ENCODE measurements around the gene SEMA3E.

Gene SEMA3E

DNA sequence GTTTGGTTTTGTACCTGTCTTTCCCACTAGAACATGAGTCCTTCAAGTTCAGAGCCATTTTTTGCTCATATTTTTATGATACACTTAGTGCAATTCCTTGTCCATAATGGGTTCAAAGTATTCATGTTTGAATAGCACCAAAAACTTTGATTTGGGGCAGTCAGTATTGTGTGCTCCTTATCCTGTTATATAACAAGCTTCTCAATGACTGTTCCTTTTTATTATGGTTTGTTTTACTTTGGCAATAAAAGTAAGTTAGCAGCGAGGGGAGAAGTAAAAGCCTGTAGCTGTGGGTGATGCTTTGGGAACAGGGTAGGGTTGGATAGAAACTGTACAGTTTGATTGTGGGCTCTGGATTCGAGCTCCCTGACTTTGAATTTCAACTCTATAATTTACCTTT lies 311.9 kb downstream of the SEMA3E start:
- DNase-seq: no peak

DNA sequence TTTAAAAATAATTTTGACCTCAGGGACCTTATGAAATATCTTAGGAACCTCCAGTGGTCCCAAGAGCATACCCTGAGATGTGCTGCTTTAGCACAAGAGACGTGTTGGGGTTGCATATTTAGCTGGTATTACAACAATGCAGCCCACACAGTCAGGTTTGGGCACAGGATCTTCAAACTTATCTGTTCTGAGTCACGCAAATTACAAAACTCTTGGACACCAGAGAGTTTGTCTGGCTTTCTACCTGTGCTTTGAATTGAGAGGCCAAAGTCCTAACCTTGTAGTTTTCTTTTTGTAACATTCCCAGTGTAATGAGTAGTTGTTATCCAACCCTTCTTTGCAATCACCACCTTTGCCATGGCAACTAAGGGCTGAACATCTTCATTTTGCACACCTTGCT lies 322.7 kb downstream of the SEMA3E start:
- DNase-seq: no peak

DNA sequence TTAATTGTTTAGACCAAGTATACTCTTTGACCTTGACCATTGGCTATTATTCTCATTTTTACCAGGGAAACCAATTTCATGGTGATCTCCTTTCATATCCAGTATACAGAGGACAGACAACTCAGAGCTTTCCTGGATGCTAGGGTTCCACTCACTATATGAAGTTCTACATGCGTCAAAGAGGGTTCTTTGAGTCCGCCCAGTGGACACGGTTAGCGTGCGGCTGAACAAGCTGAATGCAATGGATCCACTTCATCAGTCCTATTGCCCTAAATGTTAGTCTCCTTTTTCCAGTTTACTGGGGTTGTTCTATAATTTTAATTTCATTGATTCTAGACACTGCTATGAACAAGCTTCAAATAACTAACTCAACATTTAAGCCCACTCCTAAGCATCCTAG lies 323.9 kb downstream of the SEMA3E start:
- DNase-seq: no peak

DNA sequence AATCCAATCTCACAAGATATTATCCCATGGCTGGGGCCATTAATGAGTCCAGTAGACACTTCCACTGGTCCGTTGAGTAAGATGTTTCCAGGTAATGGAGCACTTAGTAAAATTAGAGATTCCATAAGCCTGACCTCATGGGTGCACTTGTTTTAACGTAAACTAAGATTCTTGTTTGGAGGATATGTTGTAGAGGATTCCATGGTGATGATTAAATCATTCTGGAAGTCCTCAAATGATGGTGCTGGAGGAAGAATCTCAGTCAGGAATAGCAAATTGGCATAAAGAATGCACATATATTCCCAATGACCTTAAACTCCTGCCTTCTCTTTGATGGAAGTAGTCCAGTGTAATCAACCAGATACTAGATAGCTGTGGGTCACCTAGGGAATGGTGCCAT lies 324.3 kb downstream of the SEMA3E start:
- DNase-seq: no peak

DNA sequence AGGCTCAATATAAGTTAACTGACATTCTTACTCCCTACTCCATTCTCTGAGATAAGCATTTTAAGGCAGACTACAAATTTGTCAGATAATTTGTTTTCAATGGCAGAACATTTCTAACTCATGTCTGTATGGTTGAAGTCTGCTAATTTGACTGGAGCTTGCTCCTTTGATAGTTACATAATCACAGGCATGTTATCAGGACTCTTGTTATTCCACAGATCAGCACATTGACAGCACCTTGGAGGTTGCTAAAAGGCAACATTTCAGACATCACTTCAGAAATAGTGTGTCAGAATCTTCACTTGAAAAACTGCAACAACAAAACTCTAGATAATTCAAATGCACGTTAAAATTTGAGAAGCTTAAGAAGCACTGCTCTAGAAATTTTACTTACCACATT lies 327.9 kb downstream of the SEMA3E start:
- no peak for DNase-seq

DNA sequence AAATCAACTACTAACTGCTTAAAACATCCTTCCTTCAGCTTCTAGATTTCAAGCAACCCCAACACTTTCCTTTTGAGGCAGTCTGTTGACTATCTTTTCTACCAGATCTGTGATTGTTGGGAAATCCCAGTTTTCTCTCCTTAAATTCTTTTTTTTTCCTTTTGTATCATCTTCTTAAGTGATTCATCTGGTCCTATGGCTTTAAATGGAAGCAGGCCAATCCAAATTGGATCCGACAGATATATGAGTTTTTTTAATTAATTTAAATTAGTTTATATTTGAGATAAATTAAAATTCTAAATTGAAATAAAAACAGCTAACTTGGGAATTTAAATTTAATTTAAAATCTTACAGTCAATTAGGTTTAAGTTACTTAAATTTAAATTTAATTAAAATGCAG lies 335.0 kb downstream of the SEMA3E start:
- DNase-seq: no peak

Data from SHP77 treated with DMSO at 0.1 percent for 48 hours (cell line).